Cardiac muscle cell (in vitro differentiated cells and primary cell): ENCODE data around the gene NCS1. TPM values are rescaled to one million over a fixed set of nuclear protein-coding genes. Genes with fewer than 3 reads are reported as not detected.
A peak's percentile ranks its signal among the peaks of the same experiment; 100 is the strongest.

Experiments used
- DNase-seq, 2 donors: peaks; one replicate each; pipeline versions ENCODE4 v3.0.0 to v3.0.0-alpha.2; 2010 to 2017; ENCODE audit warnings: low read depth in 1 of 2, low spot score in 1 of 2
- H3K27ac ChIP-seq: fragments of 200-600 bp; sonication (generic); 2 replicates; pipeline ENCODE4 v1.5.1; 2016
- H3K27me3 ChIP-seq: fragments of 200-600 bp; sonication (generic); 2 replicates; pipeline ENCODE4 v1.6.0; 2016; ENCODE audit warnings: control low read depth
- H3K36me3 ChIP-seq: fragments of 200-600 bp; sonication (generic); 2 replicates; pipeline ENCODE4 v1.5.1; 2016; ENCODE audit warnings: control low read depth
- H3K4me1 ChIP-seq: fragments of 200-600 bp; sonication (generic); 2 replicates; pipeline ENCODE4 v1.8.1; 2017; ENCODE audit warnings: low read depth, mild to moderate bottlenecking, mixed run types
- H3K4me3 ChIP-seq: fragments of 200-600 bp; sonication (generic); 2 replicates; pipeline ENCODE4 v1.5.1; 2016; ENCODE audit warnings: mild to moderate bottlenecking
- H3K9me3 ChIP-seq: fragments of 200-600 bp; sonication (generic); 2 replicates; pipeline ENCODE4 v1.5.1; 2017; ENCODE audit warnings: low read depth, mild to moderate bottlenecking, control low read depth
- polyA plus RNA-seq: library from polyadenylated mRNA; unstranded; fragments of >200 nt; fragmentation: Nextera tagmentation; extraction: Ambion mirVana; gene quantifications from 2 replicates; pipeline ENCODE4 v1.2.1, GENCODE V29; 2016
- total RNA-seq: library from RNA; depleted of rRNA; stranded (reverse); fragments of >200 nt; gene quantifications from 2 replicates; pipeline ENCODE4 v1.2.3, GENCODE V29; 2016
- TF ChIP-seq, protein P1 (sequence below): IDR thresholded peaks from 2 replicates; pipeline ENCODE4 v1.5.1; 2012; ENCODE audit warnings: low read depth, mild to moderate bottlenecking, low read length

NCS1 gene
- total RNA-seq: 55.6 and 55.7 TPM in 2 replicates
- polyA plus RNA-seq: 48.3 and 55.4 TPM in 2 replicates

DNA sequence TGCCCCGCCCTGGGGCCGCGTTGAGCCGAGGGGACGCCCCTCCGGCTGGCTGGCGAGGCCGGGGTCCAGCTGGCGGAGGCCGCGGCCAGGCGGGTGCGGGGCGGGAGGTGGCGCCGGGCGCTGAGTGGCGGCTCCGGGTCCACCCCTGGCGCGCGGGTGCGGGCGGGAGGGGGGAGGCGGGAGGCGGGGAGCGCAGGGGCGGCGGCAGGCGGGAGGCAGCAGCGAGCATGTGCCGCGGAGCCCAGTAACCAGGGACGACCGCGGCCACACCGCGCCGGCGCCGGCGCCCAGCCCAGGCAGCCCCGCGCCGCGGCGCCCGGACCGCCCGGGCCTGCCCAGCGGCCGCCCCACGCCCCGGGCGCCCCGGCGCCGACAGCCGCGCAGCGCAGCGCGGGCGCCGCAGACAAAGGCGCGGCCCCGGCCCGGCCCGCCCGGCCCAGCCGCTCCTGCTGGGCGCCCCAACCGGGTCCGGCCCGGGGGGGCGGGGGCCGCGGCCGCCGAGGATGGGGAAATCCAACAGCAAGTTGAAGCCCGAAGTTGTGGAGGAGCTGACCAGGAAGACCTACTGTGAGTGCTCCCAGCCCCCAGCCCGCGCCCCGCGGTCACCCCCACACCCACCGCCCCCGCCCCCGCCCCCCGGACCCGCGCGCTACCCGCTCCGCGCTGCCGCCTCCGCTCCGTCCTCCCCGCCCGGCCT, at the start of gene NCS1:
Gene NCS1, plus strand, starts transcription at position 244 of the 697 bp plus-strand sequence. Its CDS starts 260 bp downstream, at position 504.
- Histone ChIP-seq H3K36me3 (no peaks in the 10 kb centered on the region), H3K4me3 (peak within 1 kb of the TSS; percentile 97), H3K4me1 (peaks cover 4% of the 10 kb centered on the region), H3K27me3 (no peaks in the 10 kb centered on the region), H3K27ac (no peak within 1 kb of the TSS), H3K9me3 (no peaks in the 10 kb centered on the region)
- TF ChIP-seq, protein P1, sequence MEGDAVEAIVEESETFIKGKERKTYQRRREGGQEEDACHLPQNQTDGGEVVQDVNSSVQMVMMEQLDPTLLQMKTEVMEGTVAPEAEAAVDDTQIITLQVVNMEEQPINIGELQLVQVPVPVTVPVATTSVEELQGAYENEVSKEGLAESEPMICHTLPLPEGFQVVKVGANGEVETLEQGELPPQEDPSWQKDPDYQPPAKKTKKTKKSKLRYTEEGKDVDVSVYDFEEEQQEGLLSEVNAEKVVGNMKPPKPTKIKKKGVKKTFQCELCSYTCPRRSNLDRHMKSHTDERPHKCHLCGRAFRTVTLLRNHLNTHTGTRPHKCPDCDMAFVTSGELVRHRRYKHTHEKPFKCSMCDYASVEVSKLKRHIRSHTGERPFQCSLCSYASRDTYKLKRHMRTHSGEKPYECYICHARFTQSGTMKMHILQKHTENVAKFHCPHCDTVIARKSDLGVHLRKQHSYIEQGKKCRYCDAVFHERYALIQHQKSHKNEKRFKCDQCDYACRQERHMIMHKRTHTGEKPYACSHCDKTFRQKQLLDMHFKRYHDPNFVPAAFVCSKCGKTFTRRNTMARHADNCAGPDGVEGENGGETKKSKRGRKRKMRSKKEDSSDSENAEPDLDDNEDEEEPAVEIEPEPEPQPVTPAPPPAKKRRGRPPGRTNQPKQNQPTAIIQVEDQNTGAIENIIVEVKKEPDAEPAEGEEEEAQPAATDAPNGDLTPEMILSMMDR: no peak
- peak; percentile 82 to 89 for DNase-seq

DNA sequence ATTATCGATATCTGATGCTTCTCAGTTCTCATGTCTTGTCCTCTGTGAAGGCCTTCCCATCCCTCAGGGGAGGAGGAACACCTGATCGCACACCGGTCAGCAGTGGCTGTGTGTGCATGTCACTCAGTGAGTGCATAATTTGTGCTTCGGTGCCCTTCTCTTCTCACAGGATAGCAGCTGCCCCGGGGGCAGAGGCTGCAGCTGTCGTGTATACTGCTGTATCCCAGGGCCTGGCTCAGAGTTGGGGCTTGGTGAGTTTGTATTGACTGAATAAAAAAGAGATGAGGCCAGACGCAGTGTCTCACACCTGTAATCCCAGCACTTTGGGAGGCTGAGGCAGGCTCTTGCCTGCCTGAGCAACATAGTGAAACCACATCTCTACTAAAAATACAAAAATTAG, 49.7 kb upstream of the NCS1 start:
- Histone ChIP-seq H3K4me1 (no peaks in the 10 kb centered on the region), H3K36me3 (peaks cover 6% of the 10 kb centered on the region), H3K27ac (no peak overlapping the region), H3K27me3 (no peaks in the 10 kb centered on the region), H3K9me3 (no peaks in the 10 kb centered on the region), H3K4me3 (no peak overlapping the region)
- DNase-seq: no peak
- TF ChIP-seq, protein P1: no peak

DNA sequence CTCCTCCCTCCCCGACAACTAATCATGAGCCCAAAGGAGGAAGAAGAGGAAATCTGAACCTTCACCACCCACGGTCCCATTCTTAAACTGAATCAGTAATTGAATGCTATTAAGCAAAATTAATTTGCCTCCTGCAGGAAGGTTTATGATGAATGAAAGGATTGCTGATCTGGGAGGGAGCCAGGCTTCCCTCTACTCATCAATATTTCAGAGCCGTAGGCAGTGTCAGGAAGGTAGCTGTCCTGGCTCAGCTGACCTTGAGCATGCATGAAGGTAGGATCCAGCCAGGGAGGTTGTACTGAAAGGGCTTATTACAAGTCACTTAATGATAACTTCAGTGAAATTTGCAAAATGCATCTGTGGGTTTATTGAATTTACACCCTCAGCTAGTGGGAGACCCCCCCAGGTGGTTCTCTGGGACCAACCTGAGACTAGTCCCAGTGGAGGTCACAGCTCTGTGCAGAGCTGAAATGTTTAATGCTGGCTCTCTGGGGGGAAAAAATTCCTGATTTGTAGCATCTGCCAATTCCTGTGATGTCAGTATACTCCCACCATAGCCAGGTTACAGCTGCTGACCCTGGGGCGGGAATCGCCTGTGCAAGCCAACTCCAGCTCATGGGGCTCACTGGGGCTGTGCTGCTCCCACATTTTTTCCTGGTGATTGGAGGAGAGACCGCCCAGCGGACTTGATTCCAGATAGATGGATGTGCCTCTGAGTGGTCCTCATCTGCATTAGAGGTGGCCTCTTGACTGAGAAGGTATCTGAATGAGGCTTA, 47.9 kb upstream of the NCS1 start:
- Histone ChIP-seq H3K27me3 (no peaks in the 10 kb centered on the region), H3K9me3 (no peaks in the 10 kb centered on the region), H3K36me3 (peaks cover 6% of the 10 kb centered on the region), H3K27ac (no peak overlapping the region), H3K4me3 (no peak overlapping the region), H3K4me1 (peaks cover 15% of the 10 kb centered on the region)
- DNase-seq: no peak
- TF ChIP-seq, protein P1: no peak

DNA sequence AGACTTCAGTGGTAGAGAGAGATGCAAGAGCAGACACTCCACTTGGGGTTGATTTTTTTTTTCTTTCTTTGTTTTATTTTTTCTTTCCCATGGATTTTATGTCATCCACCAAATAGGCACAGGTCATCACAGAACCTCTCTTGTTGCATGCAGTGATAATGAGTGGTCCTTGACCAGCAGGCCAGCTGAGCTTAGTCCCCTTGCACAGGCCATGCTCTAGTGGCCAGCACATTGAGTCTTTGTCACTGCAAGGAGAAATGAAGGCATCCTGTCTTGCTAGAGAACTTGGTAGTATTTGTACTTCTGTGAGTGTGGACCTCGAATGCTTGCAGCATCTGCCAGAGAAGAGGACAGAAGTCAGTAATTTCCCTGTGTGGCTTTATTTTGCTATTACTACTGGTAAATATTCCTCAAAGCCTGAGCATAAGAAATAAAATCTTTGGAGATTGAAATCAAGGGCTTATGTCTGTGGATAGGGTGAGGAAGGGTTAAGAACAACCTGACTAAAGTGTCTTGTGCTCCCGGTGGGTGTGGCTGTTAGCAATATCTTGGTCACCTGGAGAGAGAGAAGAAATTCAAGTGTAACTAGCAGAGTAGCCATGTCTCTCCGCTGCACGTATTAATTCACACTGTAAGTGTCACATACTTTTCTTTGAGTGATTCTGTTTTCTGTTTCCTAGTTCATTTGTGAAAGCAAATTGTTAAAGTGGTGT, 45.3 kb upstream of the NCS1 start:
- Histone ChIP-seq H3K4me3 (no peak overlapping the region), H3K9me3 (no peaks in the 10 kb centered on the region), H3K27me3 (no peaks in the 10 kb centered on the region), H3K36me3 (peaks cover 6% of the 10 kb centered on the region), H3K27ac (peak overlapping the region; percentile 35), H3K4me1 (peaks cover 20% of the 10 kb centered on the region)
- no peak for DNase-seq
- TF ChIP-seq, protein P1: no peak

DNA sequence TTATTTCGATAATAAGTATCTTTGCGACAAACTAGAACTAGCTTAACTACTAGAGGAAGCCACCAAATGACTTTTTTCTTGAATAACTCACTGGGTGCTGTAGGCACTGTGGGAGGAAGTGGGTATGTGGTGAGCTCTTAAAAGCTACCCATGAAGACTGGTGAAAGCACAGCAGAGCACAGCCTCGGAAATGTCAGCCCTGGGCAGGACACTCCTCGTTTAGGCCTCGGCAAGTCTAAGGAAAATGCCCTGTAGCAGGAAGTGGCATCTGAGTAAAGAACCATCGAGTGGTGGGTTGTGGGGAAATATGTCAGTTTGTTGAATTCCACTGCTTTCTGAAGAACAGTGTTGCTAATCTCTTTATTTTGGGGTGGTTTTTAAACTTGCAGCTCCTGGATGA, 44.0 kb upstream of the NCS1 start:
- DNase-seq: peak in 1 of 2 donors; percentile 29
- TF ChIP-seq, protein P1: no peak
- peaks cover 20% of the 10 kb centered on the region for H3K4me1 ChIP-seq
- no peaks in the 10 kb centered on the region for H3K27me3 ChIP-seq
- H3K36me3 ChIP-seq: no peaks in the 10 kb centered on the region
- no peaks in the 10 kb centered on the region for H3K9me3 ChIP-seq
- H3K27ac ChIP-seq: peak overlapping the region; percentile 93
- H3K4me3 ChIP-seq: no peak overlapping the region
